ENCODE measurements around the gene RTKN. TPM values are rescaled to one million over a fixed set of nuclear protein-coding genes. Genes with fewer than 3 reads are reported as not detected.

The RTKN gene
- polyA plus RNA-seq, 1 donor from 2014 or later = 4.9 TPM

GRCh38 chr2:74481431-74481830, 39.7 kb upstream of the RTKN start:
- H3K9ac ChIP-seq (ENCODE audit: low read length) = peak overlapping the region; percentile 94

DNA sequence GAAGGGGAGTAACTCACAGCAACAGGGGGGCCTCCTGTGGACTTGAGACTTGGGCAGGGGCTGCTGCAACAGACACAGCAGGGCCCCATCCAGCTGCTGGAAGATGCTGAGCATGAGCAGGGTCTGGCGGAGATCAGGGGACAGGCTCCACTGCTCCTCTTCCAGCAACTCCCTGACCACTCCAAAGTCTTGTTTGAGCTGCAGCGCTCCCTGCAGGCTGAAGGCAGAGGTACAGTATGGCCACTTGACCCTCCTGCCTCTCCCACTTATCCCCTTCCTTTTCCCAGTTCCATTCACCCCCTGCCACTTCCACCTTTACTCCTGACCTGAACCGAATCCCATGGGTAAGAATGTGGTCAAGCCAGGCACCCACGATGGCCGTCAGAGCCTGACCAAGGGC, 33.2 kb upstream of the RTKN start:
- Histone ChIP-seq H3K4me2 (ENCODE audit: low read length) (no peak overlapping the region), H3K36me3 (ENCODE audit: insufficient read depth, low read length) (no peaks in the 10 kb centered on the region), H3K27me3 (ENCODE audit: insufficient read depth, low read depth, low read length) (no peaks in the 10 kb centered on the region), H3K79me2 (replicated peaks; ENCODE audit: insufficient read depth, low read length) (peaks cover 7% of the 10 kb centered on the region), H2AFZ (ENCODE audit: low read depth, low read length) (no peak overlapping the region), H3K9ac (ENCODE audit: low read length) (no peak overlapping the region), H3K27ac (ENCODE audit: low read length) (no peak overlapping the region), H3F3A (ENCODE audit: insufficient read depth, low read length, poor library complexity, severe bottlenecking) (peaks cover 3% of the 10 kb centered on the region), H3K9me3 (ENCODE audit: low read length) (no peaks in the 10 kb centered on the region), H3K4me3 (ENCODE audit: low read length) (no peak overlapping the region), H3K9me2 (ENCODE audit: insufficient read depth, low read length) (no peaks in the 10 kb centered on the region), H4K20me1 (ENCODE audit: insufficient read depth) (no peaks in the 10 kb centered on the region)
- TF ChIP-seq POLR2AphosphoS5 (IDR thresholded peaks at IDR 0.05) = no peak
- no peak for TF ChIP-seq SMC3 (conservative IDR thresholded peaks at IDR 0.05; ENCODE audit: poor library complexity)
- TF ChIP-seq EZH2 (IDR thresholded peaks at IDR 0.05; ENCODE audit: borderline replicate concordance, insufficient read depth, low read length, poor library complexity, severe bottlenecking) = no peak
- no peak for TF ChIP-seq TAF1 (IDR thresholded peaks at IDR 0.05; ENCODE audit: low read depth)
- no peak for TF ChIP-seq EP300 (conservative IDR thresholded peaks at IDR 0.05; ENCODE audit: poor library complexity, severe bottlenecking)
- TF ChIP-seq MXI1 (conservative IDR thresholded peaks at IDR 0.05; ENCODE audit: poor library complexity, severe bottlenecking) = no peak
- TF ChIP-seq, protein P1, sequence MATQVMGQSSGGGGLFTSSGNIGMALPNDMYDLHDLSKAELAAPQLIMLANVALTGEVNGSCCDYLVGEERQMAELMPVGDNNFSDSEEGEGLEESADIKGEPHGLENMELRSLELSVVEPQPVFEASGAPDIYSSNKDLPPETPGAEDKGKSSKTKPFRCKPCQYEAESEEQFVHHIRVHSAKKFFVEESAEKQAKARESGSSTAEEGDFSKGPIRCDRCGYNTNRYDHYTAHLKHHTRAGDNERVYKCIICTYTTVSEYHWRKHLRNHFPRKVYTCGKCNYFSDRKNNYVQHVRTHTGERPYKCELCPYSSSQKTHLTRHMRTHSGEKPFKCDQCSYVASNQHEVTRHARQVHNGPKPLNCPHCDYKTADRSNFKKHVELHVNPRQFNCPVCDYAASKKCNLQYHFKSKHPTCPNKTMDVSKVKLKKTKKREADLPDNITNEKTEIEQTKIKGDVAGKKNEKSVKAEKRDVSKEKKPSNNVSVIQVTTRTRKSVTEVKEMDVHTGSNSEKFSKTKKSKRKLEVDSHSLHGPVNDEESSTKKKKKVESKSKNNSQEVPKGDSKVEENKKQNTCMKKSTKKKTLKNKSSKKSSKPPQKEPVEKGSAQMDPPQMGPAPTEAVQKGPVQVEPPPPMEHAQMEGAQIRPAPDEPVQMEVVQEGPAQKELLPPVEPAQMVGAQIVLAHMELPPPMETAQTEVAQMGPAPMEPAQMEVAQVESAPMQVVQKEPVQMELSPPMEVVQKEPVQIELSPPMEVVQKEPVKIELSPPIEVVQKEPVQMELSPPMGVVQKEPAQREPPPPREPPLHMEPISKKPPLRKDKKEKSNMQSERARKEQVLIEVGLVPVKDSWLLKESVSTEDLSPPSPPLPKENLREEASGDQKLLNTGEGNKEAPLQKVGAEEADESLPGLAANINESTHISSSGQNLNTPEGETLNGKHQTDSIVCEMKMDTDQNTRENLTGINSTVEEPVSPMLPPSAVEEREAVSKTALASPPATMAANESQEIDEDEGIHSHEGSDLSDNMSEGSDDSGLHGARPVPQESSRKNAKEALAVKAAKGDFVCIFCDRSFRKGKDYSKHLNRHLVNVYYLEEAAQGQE (IDR thresholded peaks at IDR 0.05; ENCODE audit: borderline replicate concordance) = no peak
- TF ChIP-seq, protein P2, sequence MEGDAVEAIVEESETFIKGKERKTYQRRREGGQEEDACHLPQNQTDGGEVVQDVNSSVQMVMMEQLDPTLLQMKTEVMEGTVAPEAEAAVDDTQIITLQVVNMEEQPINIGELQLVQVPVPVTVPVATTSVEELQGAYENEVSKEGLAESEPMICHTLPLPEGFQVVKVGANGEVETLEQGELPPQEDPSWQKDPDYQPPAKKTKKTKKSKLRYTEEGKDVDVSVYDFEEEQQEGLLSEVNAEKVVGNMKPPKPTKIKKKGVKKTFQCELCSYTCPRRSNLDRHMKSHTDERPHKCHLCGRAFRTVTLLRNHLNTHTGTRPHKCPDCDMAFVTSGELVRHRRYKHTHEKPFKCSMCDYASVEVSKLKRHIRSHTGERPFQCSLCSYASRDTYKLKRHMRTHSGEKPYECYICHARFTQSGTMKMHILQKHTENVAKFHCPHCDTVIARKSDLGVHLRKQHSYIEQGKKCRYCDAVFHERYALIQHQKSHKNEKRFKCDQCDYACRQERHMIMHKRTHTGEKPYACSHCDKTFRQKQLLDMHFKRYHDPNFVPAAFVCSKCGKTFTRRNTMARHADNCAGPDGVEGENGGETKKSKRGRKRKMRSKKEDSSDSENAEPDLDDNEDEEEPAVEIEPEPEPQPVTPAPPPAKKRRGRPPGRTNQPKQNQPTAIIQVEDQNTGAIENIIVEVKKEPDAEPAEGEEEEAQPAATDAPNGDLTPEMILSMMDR (IDR thresholded peaks at IDR 0.05; ENCODE audit: poor library complexity, severe bottlenecking) = no peak
- no peak for TF ChIP-seq RAD21 (conservative IDR thresholded peaks at IDR 0.05)

More at GRCh38 chr2:74481431-74481830, 39.7 kb upstream of the RTKN start:
- Histone ChIP-seq H2AFZ (ENCODE audit: low read depth, low read length) (no peak overlapping the region), H3F3A (ENCODE audit: insufficient read depth, low read length, poor library complexity, severe bottlenecking) (no peaks in the 10 kb centered on the region), H3K9me3 (ENCODE audit: low read length) (no peaks in the 10 kb centered on the region), H3K9me2 (ENCODE audit: insufficient read depth, low read length) (no peaks in the 10 kb centered on the region), H3K79me2 (replicated peaks; ENCODE audit: insufficient read depth, low read length) (peaks cover 26% of the 10 kb centered on the region), H3K4me2 (ENCODE audit: low read length) (peak overlapping the region; percentile 84), H4K20me1 (ENCODE audit: insufficient read depth) (no peaks in the 10 kb centered on the region), H3K27ac (ENCODE audit: low read length) (peak overlapping the region; percentile 87), H3K27me3 (ENCODE audit: insufficient read depth, low read depth, low read length) (no peaks in the 10 kb centered on the region), H3K4me3 (ENCODE audit: low read length) (peak overlapping the region; percentile 100), H3K36me3 (ENCODE audit: insufficient read depth, low read length) (peaks cover 3% of the 10 kb centered on the region)
- TF ChIP-seq RAD21 (conservative IDR thresholded peaks at IDR 0.05) (no peak), MXI1 (conservative IDR thresholded peaks at IDR 0.05; ENCODE audit: poor library complexity, severe bottlenecking) (no peak), SMC3 (conservative IDR thresholded peaks at IDR 0.05; ENCODE audit: poor library complexity) (no peak), POLR2AphosphoS5 (IDR thresholded peaks at IDR 0.05) (no peak), TAF1 (IDR thresholded peaks at IDR 0.05; ENCODE audit: low read depth) (no peak), EP300 (conservative IDR thresholded peaks at IDR 0.05; ENCODE audit: poor library complexity, severe bottlenecking) (no peak), EZH2 (IDR thresholded peaks at IDR 0.05; ENCODE audit: borderline replicate concordance, insufficient read depth, low read length, poor library complexity, severe bottlenecking) (no peak)
- TF ChIP-seq, protein P2 (IDR thresholded peaks at IDR 0.05; ENCODE audit: poor library complexity, severe bottlenecking) = no peak
